Body of pancreas (tissue), 4 donors: ENCODE data around the gene PGAM1.

ENCODE experiments used
- POLR2A ChIP-seq, 3 donors: fragments of 450-650 bp; IDR thresholded peaks; one replicate each; pipeline ENCODE4 v1.6.1; 2016; ENCODE audit warnings: antibody characterized with exemption in 3 of 3, mild to moderate bottlenecking in 2 of 3
- TF ChIP-seq, protein P1 (sequence below), 7 experiments: fragments of 450-650 bp in 4 of 7; fragments of 200-600 bp in 3 of 7; sonication (generic) in 3 of 7; IDR thresholded peaks; one replicate each; pipeline ENCODE4 v1.5.1; 2016 to 2019; ENCODE audit warnings: antibody characterized with exemption in 7 of 7

DNA sequence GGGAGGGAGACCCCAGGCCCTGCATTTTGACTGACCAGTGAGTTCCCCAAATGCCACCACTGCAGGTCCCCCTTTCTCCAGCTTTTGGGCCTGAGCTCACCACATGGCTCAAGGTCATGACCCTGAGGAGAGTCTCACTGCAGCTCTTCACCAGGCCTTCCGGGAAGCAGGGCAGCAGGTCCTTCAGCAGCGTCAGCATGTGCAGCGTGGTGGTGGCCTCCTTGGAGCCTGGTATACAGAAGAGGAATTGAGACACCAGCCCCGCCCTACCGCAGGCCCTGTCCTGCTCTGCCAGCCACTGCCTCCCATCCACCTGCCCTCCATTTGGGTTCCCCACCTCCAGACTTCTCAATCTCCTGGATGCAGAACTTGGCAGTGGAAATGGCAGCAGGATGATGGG is 37.8 kb upstream of the PGAM1 start:
- TF ChIP-seq, protein P1, sequence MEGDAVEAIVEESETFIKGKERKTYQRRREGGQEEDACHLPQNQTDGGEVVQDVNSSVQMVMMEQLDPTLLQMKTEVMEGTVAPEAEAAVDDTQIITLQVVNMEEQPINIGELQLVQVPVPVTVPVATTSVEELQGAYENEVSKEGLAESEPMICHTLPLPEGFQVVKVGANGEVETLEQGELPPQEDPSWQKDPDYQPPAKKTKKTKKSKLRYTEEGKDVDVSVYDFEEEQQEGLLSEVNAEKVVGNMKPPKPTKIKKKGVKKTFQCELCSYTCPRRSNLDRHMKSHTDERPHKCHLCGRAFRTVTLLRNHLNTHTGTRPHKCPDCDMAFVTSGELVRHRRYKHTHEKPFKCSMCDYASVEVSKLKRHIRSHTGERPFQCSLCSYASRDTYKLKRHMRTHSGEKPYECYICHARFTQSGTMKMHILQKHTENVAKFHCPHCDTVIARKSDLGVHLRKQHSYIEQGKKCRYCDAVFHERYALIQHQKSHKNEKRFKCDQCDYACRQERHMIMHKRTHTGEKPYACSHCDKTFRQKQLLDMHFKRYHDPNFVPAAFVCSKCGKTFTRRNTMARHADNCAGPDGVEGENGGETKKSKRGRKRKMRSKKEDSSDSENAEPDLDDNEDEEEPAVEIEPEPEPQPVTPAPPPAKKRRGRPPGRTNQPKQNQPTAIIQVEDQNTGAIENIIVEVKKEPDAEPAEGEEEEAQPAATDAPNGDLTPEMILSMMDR (IDR thresholded peaks at IDR 0.05) = no peak
- no peak for TF ChIP-seq POLR2A (IDR thresholded peaks at IDR 0.05)
